Measurements from ENCODE around the gene NDUFS6. TPM values are rescaled to one million over a fixed set of nuclear protein-coding genes. Genes with fewer than 3 reads are reported as not detected.

The NDUFS6 gene
- total and polyA plus RNA-seq, 7 donors = 48.3 to 177 (median 61.5) TPM

- Histone ChIP-seq H3K4me1 (no peaks in the 10 kb centered on the region), H3K9me3 (no peaks in the 10 kb centered on the region), H3K36me3 (ENCODE audit: insufficient read depth in 1 of 2, low read depth in 1 of 2) (no peaks in the 10 kb centered on the region), H3K4me3 (no peak overlapping the region), H3K27ac (no peak overlapping the region), H3K27me3 (ENCODE audit: insufficient read depth in 3 of 3, low read length in 2 of 3) (peaks cover 0 to 26% (median 4%) of the 10 kb centered on the region in 3 donors)
- intact Hi-C loops (cut with DNase I) = no loop called here
- WGBS, 3 donors = 55 to 66% (median 56%) methylated on average over 6 of the region's 6 CpGs
- TF ChIP-seq CTCF (IDR thresholded peaks at IDR 0.05) = no peak
- DNase-seq (no peak), ATAC-seq (no peak)
Measured at GRCh38 chr5:1770443-1770802, 30.8 kb upstream of the NDUFS6 start.

GRCh38 chr5:1771149-1772065 is 29.8 kb upstream of the NDUFS6 start:
- intact Hi-C loops (cut with DNase I) = no loop called here
- ATAC-seq (no peak), DNase-seq (no peak)
- Histone ChIP-seq H3K27me3 (ENCODE audit: insufficient read depth in 3 of 3, low read length in 2 of 3) (peaks cover 0 to 16% (median 0%) of the 10 kb centered on the region in 3 donors), H3K9me3 (no peaks in the 10 kb centered on the region), H3K27ac (no peak overlapping the region), H3K36me3 (ENCODE audit: insufficient read depth in 1 of 2, low read depth in 1 of 2) (no peaks in the 10 kb centered on the region), H3K4me1 (no peaks in the 10 kb centered on the region), H3K4me3 (no peak overlapping the region)
- TF ChIP-seq CTCF (IDR thresholded peaks at IDR 0.05) = no peak
- WGBS, 3 donors = 59 to 67% (median 60%) methylated on average over 20 of the region's 20 CpGs

DNA sequence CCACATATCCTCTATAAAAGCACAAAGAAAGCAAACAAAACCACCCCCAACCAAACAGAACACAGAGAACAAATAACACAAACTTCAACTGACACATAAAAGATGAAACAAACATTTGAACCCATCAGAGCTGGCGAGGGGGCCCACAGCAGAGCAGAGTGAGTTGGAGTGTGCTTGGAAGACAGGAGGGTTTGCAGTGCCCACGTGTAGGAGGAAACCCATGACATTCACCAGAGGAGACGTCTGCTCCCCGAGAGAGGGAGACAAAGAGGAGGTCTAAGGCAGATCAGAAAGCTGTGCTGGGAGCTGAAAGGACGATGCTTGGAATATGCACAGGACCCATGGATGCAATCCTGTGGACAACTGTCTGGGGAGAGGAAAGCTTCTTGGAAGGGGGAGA is 28.6 kb upstream of the NDUFS6 start:
- no peak overlapping the region for H3K4me3 ChIP-seq
- no peak overlapping the region for H3K27ac ChIP-seq
- H3K4me1 ChIP-seq = no peaks in the 10 kb centered on the region
- no peak for ATAC-seq
- H3K9me3 ChIP-seq = no peaks in the 10 kb centered on the region
- DNase-seq = no peak
- intact Hi-C loops (cut with DNase I) = no loop called here
- 17 to 24% (median 24%) methylated on average over 5 of the region's 5 CpGs for WGBS, 3 donors
- H3K36me3 ChIP-seq (ENCODE audit: insufficient read depth in 1 of 2, low read depth in 1 of 2) = no peaks in the 10 kb centered on the region
- peaks cover 0 to 13% (median 0%) of the 10 kb centered on the region in 3 donors for H3K27me3 ChIP-seq (ENCODE audit: insufficient read depth in 3 of 3, low read length in 2 of 3)
- no peak for TF ChIP-seq CTCF (IDR thresholded peaks at IDR 0.05)

DNA sequence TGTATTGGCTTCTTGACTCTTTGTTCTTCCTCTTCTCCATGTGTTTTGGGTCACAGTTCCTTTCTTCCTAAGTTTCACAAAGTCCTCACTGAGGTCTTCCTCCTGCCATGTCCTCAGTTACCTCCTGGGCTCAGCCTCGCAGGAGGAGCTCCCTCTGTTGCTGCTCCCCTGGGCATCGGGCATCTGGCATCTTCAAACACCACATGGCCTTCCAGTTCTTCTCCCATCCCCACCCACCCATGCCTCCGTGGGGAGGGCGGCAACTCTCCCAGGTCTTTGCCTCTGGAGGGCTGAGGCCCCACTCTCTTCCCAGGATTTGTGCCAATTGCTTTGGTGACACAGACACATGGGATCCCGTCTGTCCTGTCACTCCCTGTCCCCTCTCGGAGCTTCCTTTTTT is 24.4 kb upstream of the NDUFS6 start:
- Histone ChIP-seq H3K27me3 (ENCODE audit: insufficient read depth in 3 of 3, low read length in 2 of 3) (no peaks in the 10 kb centered on the region), H3K4me1 (no peaks in the 10 kb centered on the region), H3K36me3 (ENCODE audit: insufficient read depth in 1 of 2, low read depth in 1 of 2) (no peaks in the 10 kb centered on the region), H3K27ac (no peak overlapping the region), H3K4me3 (no peak overlapping the region), H3K9me3 (no peaks in the 10 kb centered on the region)
- DNase-seq (no peak), ATAC-seq (no peak)
- WGBS, 3 donors = 76 to 80% (median 78%) methylated on average over 6 of the region's 6 CpGs
- intact Hi-C loops (cut with DNase I) = no loop called here
- TF ChIP-seq CTCF (IDR thresholded peaks at IDR 0.05) = no peak
